Stimulated activated CD4-positive, alpha-beta T cell treated with anti-CD3 and anti-CD28 coated beads, Interleukin-15, amount 100 ng/mL, for 1 hour (primary cell): Measurements from ENCODE around the gene CAPN14.
A peak's percentile ranks its signal among the peaks of the same experiment; 100 is the strongest.
"Not testable (repeated sequence)": the region's sequence is repeated elsewhere in the genome, so short reads cannot be mapped to it uniquely, and the experiment has no call there.

Experiments
- DNase-seq, 2 donors: peaks; one replicate each; pipeline ENCODE4 v3.0.0-alpha.2; 2020; ENCODE audit warnings: low read depth in 1 of 2, low spot score in 1 of 2

The CAPN14 gene

DNA sequence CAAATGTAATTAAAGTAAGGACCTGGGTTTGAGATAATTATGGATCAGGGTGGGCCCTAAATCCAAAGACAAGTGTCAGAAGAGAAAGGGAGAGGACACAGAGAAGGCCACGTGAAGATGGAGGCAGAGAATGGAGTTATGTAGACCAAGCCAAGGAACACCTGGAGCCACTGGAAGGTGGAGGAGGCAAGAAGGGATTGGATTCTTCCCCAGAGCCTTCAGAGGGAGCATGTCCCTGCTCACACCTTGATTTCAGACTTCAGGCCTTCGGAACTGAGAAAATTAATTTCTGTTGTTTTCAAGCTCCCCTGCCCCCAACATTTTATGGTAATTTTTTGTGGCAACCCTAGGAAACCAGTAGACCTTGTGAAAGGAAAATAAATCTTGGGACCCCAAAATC, 19.6 kb downstream of the CAPN14 start:
- DNase-seq = no peak

GRCh38 chr2:31197166-31197565, 20.1 kb downstream of the CAPN14 start:
- no peak for DNase-seq

DNA sequence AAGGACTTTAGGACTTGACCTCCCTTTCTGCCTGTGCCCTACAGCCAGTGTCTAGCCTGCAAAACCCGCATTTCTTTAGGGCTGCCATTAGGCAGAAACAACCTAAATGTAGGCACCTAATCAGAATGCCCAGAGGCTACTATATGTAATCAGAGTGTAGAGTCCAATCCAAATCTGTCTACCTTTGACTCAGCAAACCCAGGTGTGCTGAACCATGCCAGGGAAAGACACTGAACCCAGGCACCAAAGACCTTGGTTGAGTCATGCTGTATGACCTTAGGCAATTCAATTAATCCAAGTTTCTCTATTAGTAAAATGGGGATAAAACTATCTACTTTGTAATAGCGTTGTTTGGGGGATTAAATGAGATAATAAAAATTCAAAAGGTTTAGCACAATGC, 20.7 kb downstream of the CAPN14 start:
- DNase-seq = no peak

DNA sequence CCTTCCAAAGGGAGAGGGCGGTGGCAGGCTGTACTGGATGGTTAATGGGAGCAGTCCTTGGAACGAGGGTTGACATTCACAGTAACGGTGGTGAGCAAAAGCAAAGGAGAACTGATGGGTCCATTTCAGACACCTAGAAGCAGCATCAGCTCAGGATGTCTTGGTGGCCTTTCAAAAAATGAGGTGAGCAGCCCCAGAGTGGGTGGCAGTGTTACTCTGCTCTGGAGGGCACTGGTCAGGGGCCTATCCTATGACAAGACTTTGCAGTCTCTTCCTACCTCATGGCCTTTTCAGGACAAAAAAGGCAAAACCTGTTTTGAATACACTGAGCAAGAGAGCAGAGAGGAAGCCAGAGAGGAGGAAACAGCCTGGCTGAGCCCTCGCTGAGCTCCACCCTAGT, 23.5 kb downstream of the CAPN14 start:
- no peak for DNase-seq

DNA sequence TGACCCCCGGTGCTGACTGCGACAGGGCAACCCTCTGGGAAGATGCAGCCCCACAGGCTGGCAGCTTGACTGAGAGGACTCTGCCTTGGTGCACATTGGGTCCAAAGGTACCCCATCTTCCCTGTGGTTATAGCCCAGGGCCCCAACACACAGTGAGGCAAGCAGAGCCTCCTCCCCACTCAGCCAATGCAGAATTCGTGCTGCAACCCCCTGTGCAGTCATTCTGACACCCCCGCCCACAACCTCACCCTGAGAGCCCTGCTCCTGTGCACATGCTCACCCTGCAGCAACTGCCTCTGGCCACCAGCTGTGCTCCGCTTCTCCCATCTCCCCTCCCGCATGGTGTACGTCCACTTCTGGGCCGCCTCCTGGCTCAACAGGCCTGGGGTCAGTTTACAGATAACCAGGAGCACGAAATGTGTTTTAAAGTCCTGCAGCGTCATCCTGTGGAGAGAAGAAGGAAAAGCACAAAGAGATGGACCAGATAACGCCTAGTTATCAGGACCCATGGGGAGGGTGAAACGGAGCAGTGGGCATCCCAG, 24.4 kb downstream of the CAPN14 start:
- no peak for DNase-seq

DNA sequence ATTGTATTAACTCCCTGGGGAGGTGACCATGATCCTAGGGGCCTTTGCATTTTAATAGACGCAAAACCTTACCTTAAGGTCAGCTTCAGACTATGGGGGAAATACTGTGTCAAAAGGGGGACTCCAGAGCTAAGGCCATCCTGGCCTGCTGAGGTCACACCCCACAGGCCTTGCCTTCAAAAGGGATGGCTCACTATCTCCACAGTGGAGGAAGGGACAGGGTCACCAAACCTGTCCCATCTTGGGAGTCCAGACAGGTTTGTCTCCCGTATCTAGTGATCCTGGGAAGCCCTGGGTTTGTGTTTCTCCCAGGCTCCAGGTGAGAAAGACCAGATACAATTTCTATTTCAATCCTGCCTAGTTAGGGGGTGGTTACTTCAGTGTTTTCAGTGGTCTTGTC, 24.9 kb downstream of the CAPN14 start:
- DNase-seq = no peak

DNA sequence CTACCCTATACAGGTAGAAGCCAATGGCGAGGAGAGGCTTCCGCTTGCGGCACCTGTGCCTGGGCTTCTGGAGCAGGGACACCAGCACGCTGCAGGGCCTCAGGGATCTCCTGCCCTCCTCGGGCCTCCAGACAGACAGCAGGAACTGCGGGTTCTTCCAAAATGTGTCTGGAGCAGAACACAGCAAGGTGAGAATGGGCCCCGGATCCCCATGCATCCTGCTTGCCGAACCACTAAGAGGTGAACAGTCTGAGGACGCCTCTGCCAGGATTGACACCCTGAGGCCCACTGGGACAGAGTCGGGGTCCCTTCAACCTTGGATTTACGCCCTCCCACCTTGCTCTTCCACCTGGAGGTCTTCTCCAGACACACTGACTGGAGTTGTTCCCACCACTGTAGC, 25.4 kb downstream of the CAPN14 start:
- DNase-seq = no peak

GRCh38 chr2:31190188-31190587, 27.1 kb downstream of the CAPN14 start:
- DNase-seq = no peak

DNA sequence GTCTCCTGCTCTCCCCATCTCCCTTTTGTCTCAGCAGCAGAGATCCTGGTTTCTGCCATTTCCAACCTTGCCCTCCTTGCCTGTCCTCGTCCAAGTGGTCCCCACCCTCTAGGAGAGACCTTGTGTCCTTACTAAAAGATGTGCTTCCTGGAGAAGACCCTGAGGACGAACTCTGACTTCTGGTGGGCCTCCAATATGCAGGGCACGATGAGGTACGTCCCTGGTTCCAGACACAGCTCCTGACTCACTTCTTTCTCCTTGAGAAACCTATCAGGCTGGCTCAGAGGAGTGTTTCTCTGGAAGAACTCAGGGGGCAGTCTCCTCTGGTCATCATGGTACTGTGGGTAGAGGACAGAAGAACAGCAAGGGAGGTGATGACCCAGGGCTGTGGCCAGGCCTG, 28.2 kb downstream of the CAPN14 start:
- no peak for DNase-seq

DNA sequence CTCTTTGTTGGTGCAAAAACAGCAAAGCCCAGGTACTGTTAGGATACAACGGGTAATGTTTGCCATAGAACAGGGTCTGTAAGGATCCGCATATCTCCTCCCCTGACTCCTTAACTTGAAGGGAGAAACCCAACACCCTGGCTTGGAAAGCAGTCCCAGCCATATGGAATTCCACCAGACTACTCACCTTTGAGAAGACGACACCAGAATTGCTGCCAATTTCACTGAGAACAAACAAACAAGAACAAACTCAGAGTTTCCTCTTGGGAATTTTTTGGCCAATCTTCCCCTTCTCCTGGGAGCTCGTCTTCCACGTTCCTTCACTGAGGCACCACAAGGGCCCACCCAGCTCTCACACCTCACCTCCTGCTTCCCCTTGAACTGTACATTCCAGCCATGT, 29.2 kb downstream of the CAPN14 start:
- no peak for DNase-seq

DNA sequence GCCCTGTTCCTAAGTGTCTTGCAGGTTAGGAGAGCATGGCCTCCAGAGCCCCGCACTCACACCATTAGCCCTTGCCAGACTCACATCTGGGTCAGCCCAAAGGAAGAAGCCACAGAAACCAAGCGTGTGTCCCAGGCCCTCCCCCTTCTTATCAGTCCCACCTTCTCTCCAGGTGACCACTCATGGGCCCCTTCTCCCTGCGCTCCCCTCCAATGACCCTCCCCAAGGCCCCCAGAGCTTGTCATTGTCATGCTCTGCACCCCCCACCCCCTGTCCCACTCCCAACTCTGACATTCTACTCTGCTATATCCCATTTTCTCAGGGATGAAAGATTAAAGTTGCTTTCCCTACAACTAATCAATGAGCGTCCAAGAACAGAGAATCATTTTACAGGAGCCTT, 30.1 kb downstream of the CAPN14 start:
- DNase-seq = no peak

- not testable (repeated sequence) for DNase-seq
Observed at GRCh38 chr2:31183973-31184372, 33.3 kb downstream of the CAPN14 start.

DNA sequence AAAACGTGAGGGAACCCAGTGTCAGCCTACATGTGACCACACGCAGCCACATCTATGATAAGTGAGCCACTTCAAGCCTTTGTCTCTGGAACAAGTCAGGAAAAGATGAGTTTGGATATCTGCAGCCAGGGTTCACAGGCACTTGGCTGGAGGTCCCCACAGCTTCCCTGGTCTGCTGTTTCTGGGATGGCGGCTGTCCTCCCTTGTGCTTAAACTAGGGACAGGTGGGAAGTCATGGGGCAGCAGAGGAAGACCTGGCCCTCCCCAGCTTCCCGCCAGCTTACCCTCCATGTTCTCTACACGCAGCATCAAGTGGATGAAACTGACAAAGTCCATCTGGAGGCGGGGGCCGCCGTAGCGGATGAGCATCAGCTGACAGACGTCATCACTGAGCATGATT, 40.6 kb downstream of the CAPN14 start:
- DNase-seq = no peak

DNA sequence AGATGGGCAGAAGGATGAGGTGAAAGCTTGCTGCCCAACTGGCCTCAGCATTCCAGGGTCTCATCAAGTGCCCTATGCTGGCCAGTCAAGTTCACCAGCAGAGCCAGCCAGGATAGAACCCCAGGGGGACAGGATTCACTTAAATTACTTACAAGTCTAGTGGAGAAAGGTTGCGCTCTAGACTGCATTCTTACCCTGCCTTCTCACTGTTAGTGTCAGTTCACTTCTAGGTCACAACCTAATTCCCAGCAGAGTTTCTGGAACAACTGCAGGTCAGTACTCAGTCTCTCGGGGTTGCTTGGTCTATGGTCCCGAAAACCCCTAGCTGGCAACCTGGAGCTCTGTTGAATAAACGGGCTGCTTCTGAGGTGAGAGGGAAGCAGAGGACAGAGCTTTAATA, 46.2 kb downstream of the CAPN14 start:
- DNase-seq = no peak

DNA sequence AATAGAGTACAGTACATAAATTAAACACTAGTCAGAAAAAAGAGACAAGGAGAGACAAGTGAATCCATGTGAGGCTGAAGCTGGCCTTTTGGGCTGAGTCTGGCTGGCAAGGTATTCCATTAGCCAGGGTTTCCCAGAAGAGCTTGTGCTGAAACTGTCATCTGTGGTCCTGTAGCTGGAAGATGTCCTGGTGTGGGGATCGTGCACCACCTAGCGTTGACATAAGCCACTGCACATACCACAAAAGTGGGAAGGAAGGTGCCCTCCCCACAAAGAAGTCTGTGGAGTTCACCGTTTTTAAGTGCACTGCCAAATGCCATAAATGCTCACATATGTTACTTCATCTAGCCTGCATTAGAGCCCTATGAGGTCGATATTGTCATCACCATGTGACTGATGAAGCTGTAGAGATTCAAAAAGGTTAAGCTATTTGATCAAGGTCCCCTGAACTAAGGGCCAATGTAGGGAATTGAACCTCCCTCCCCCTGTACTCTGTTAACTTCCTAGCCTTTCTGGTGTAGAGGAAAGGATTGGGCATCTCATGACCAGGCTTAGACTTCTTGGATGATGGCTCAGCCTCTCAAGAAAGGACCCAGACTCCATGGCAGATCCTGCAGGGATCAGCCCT, 47.1 kb downstream of the CAPN14 start:
- DNase-seq = peak in 1 of 2 donors; percentile 14

DNA sequence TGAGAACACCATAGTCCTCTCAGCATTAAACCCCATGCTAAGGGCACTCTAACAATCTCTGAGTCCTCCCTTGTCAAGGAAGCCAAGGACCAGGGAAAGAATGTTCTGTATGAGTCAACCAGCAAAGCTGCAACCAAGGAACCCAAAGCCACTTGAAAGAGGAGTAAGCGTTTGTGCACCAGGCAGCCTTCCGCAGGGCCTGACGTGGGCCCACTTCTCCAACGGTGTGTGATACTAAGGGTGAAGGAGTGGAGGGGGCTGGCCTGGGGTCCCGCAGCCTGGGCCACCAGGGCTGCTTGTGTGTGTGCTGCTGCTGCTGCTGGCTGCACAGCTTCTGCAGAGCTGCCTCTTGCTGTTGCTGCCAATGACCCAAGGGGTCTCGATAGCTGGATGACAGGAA, 49.0 kb downstream of the CAPN14 start:
- DNase-seq = no peak

GRCh38 chr2:31166925-31167324, 50.4 kb downstream of the CAPN14 start:
- DNase-seq = no peak

GRCh38 chr2:31163011-31163539, 54.2 kb downstream of the CAPN14 start:
- DNase-seq = no peak

- DNase-seq = no peak
Observed at GRCh38 chr2:31161637-31162036, 55.7 kb downstream of the CAPN14 start.

DNA sequence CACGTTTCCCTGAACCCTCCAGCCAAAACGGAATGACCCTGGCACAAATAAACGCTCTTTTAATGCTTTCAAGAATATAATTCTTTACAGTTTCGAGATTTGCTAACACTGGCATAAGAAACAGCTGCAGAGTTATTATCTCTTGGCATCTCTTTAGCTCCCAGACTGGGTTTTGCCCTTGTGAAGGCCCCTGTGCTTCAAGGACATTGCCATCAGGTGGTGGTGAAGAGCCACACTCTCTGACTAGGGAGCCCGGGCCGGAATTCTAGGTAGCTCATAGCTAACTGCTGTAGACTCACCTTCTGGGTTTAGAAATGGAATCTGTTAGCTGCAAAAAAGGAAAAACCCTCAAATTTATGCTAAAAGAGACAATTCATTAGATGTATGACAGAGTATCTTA, 65.8 kb downstream of the CAPN14 start:
- DNase-seq = no peak

DNA sequence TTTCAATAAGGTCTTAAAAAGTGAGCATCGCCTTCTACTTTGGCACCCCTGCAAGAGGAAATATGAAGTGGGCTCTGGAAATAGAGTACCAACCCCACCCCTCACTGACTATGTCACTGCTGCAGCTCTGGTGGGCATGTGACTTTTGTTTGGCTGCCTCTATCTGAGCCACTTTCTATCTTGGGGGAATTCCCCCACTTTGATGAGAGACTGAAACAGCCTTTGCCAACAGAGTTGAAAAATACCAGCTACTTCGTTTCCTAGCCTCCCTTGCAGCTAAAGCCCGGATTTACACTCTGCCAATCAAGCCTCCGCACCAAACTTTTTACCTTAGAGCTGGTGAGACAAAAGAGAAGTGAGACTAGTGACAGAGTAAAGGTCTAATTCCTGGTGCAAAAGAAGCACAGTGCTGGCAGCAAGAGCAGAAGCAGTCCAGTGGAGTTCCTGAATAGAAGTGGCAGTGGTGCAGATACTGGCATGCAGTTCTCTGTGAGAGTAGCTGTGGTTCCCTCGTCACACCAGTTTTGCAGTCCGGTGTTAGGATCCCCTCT, 67.1 kb downstream of the CAPN14 start:
- no peak for DNase-seq

DNA sequence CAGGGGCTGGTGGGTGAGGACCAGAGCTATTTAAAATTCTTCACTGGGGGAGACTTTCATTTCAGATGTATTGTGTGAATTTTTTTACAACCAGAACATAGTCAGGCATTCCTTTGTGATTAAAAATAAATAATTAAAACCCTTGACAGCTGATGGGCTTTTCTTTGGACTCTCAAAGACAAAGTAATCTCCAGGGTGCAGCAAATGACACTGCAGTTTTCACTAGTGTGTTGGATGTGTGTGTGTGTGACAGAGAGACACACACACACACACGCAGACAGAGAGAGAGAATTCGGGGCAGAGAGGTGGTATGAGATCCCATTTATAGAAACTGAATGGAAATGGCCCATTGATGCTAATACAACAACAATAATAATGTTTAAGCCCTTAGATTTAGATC, 68.8 kb downstream of the CAPN14 start:
- no peak for DNase-seq

DNA sequence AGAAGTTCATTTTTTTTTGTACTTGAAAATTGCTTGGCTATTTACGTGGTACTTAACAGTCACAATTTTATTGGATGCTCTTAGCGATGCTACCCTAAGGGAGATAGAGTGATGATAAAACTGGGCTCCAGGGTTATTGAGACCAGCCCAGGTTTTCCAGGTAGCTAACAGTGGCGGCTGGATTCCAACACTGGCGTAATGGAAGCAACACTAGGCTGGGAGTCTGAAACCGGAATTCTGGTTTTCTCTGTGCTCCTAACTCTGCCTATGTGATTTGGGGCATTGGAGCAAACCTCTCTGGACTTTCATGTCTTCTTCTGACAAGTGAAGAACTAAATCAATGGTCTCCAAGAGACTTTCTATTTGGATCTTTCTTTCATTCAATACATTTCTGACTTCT, 69.7 kb downstream of the CAPN14 start:
- DNase-seq = no peak
